Measurements from ENCODE around the gene PARK7.

DNA sequence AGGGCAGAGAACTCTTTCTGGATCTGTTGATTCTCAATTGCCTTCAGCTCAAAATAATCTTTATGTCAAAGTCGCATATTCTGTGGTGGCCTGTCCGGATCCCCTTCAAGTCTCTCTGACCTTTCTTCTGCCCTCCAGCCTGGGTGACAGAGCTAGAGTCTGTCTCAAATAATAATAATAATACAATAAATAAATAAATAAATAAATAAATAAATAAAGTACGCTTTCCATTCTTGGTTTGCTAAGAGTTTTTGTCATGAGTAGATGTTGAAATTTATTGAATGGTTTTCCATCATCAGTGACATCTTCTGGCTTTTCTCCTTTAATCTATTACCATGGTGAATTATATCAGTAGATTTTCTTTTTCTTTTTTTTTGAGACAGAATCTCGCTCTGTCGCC lies 33.9 kb downstream of the PARK7 start:
- TF ChIP-seq, protein P1, sequence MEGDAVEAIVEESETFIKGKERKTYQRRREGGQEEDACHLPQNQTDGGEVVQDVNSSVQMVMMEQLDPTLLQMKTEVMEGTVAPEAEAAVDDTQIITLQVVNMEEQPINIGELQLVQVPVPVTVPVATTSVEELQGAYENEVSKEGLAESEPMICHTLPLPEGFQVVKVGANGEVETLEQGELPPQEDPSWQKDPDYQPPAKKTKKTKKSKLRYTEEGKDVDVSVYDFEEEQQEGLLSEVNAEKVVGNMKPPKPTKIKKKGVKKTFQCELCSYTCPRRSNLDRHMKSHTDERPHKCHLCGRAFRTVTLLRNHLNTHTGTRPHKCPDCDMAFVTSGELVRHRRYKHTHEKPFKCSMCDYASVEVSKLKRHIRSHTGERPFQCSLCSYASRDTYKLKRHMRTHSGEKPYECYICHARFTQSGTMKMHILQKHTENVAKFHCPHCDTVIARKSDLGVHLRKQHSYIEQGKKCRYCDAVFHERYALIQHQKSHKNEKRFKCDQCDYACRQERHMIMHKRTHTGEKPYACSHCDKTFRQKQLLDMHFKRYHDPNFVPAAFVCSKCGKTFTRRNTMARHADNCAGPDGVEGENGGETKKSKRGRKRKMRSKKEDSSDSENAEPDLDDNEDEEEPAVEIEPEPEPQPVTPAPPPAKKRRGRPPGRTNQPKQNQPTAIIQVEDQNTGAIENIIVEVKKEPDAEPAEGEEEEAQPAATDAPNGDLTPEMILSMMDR (IDR thresholded peaks at IDR 0.05; ENCODE audit: borderline replicate concordance, extremely low read depth, low read length, poor library complexity, severe bottlenecking) = no peak
- TF ChIP-seq EZH2 (IDR thresholded peaks at IDR 0.05; ENCODE audit: borderline replicate concordance, low read depth, low read length, severe bottlenecking) = no peak
